Measurements from ENCODE around the gene PRKN. TPM values are rescaled to one million over a fixed set of nuclear protein-coding genes. Genes with fewer than 3 reads are reported as not detected.

The PRKN gene
- total and polyA plus RNA-seq, 9 of the 15 experiments (the other 6 are each of a cell fraction or from before 2014, with no cell fraction given): 0.03 to 0.96 (median 0.15) TPM; not detected in 2

DNA sequence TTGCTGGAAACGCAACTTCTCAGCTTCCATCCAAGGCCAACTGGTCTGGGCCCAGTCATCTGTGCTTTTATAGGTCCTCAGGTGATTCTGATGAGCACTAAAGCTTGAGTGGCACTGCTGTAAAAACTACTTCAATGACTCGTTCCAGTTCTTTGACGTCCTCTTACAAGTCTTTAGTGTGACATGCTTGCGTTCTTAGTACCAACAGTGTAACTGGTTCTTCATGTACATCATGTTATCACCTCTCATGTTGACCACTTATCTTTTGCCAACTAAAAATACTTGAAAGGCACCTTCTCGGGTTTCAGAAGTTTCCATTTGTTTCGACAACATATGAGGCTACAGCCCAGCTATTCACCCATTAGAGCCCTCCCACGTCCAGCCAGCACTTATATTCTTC, 468.9 kb downstream of the PRKN start:
- BruUV-seq (replicated peaks): no TSS peak
- TF ChIP-seq NR2C1 (IDR thresholded peaks at IDR 0.05): no peak
- no peak for TF ChIP-seq NR2C1 (tag; IDR thresholded peaks at IDR 0.05)
- TF ChIP-seq FOSL1 (tag; conservative IDR thresholded peaks at IDR 0.05): no peak
- TF ChIP-seq, protein P1, sequence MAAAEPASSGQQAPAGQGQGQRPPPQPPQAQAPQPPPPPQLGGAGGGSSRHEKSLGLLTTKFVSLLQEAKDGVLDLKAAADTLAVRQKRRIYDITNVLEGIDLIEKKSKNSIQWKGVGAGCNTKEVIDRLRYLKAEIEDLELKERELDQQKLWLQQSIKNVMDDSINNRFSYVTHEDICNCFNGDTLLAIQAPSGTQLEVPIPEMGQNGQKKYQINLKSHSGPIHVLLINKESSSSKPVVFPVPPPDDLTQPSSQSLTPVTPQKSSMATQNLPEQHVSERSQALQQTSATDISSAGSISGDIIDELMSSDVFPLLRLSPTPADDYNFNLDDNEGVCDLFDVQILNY (CRISPR knock-in tag; IDR thresholded peaks at IDR 0.05): no peak
- TF ChIP-seq CHCHD3 (CRISPR knock-in tag; IDR thresholded peaks at IDR 0.05): no peak
- no peak for TF ChIP-seq RBM14 (IDR thresholded peaks at IDR 0.05; ENCODE audit: borderline replicate concordance, insufficient read depth, low read depth, low read length)
- TF ChIP-seq GATA2 (CRISPR knock-in tag; IDR thresholded peaks at IDR 0.05): no peak
- TF ChIP-seq RBFOX2 (IDR thresholded peaks at IDR 0.05; ENCODE audit: low read depth, low read length): no peak
- TF ChIP-seq CCNT2 (IDR thresholded peaks at IDR 0.05; ENCODE audit: borderline replicate concordance, extremely low read depth, insufficient read length, low read depth, low read length): no peak
- TF ChIP-seq NONO (IDR thresholded peaks at IDR 0.05; ENCODE audit: low read depth in 2 of 2, low read length in 1 of 2): no peak
- TF ChIP-seq, protein P2, sequence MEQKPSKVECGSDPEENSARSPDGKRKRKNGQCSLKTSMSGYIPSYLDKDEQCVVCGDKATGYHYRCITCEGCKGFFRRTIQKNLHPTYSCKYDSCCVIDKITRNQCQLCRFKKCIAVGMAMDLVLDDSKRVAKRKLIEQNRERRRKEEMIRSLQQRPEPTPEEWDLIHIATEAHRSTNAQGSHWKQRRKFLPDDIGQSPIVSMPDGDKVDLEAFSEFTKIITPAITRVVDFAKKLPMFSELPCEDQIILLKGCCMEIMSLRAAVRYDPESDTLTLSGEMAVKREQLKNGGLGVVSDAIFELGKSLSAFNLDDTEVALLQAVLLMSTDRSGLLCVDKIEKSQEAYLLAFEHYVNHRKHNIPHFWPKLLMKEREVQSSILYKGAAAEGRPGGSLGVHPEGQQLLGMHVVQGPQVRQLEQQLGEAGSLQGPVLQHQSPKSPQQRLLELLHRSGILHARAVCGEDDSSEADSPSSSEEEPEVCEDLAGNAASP (IDR thresholded peaks at IDR 0.05): no peak
- TF ChIP-seq, protein P3, sequence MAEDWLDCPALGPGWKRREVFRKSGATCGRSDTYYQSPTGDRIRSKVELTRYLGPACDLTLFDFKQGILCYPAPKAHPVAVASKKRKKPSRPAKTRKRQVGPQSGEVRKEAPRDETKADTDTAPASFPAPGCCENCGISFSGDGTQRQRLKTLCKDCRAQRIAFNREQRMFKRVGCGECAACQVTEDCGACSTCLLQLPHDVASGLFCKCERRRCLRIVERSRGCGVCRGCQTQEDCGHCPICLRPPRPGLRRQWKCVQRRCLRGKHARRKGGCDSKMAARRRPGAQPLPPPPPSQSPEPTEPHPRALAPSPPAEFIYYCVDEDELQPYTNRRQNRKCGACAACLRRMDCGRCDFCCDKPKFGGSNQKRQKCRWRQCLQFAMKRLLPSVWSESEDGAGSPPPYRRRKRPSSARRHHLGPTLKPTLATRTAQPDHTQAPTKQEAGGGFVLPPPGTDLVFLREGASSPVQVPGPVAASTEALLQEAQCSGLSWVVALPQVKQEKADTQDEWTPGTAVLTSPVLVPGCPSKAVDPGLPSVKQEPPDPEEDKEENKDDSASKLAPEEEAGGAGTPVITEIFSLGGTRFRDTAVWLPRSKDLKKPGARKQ (CRISPR knock-in tag; IDR thresholded peaks at IDR 0.05): no peak
- TF ChIP-seq ATF7 (IDR thresholded peaks at IDR 0.05): no peak
- TF ChIP-seq GATAD2B (IDR thresholded peaks at IDR 0.05; ENCODE audit: borderline replicate concordance): no peak
- TF ChIP-seq, protein P4, sequence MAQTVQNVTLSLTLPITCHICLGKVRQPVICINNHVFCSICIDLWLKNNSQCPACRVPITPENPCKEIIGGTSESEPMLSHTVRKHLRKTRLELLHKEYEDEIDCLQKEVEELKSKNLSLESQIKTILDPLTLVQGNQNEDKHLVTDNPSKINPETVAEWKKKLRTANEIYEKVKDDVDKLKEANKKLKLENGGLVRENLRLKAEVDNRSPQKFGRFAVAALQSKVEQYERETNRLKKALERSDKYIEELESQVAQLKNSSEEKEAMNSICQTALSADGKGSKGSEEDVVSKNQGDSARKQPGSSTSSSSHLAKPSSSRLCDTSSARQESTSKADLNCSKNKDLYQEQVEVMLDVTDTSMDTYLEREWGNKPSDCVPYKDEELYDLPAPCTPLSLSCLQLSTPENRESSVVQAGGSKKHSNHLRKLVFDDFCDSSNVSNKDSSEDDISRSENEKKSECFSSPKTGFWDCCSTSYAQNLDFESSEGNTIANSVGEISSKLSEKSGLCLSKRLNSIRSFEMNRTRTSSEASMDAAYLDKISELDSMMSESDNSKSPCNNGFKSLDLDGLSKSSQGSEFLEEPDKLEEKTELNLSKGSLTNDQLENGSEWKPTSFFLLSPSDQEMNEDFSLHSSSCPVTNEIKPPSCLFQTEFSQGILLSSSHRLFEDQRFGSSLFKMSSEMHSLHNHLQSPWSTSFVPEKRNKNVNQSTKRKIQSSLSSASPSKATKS (CRISPR knock-in tag; IDR thresholded peaks at IDR 0.05): no peak
- TF ChIP-seq MAFG (tag; conservative IDR thresholded peaks at IDR 0.05): no peak
- TF ChIP-seq, protein P5, sequence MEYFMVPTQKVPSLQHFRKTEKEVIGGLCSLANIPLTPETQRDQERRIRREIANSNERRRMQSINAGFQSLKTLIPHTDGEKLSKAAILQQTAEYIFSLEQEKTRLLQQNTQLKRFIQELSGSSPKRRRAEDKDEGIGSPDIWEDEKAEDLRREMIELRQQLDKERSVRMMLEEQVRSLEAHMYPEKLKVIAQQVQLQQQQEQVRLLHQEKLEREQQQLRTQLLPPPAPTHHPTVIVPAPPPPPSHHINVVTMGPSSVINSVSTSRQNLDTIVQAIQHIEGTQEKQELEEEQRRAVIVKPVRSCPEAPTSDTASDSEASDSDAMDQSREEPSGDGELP (CRISPR knock-in tag; IDR thresholded peaks at IDR 0.05; ENCODE audit: borderline replicate concordance): no peak

More for the DNA sequence above, 468.9 kb downstream of the PRKN start:
- intact Hi-C loops (cut with micrococcal nuclease) (no loop called here), in situ Hi-C loops (cut with MboI) (no loop called here)
- Histone ChIP-seq H3K9me3 (replicated peaks; ENCODE audit: control insufficient read depth, insufficient read depth, low read depth, low read length) (no peaks in the 10 kb centered on the region), H3K79me2 (ENCODE audit: control insufficient read depth, insufficient read depth, low read length) (no peaks in the 10 kb centered on the region), H3K4me2 (ENCODE audit: insufficient read depth, low read length) (no peak overlapping the region), H3K36me3 (ENCODE audit: control insufficient read depth, insufficient read depth, low read length) (no peaks in the 10 kb centered on the region), H3K9ac (ENCODE audit: insufficient read depth in 1 of 2, low read depth in 2 of 2, low read length in 2 of 2) (no peak overlapping the region), H3K27me3 (ENCODE audit: control insufficient read depth in 2 of 2, insufficient read depth in 2 of 2, low read length in 2 of 2) (no peaks in the 10 kb centered on the region), H4K20me1 (replicated peaks; ENCODE audit: control insufficient read depth, insufficient read depth, low read length) (no peaks in the 10 kb centered on the region), H3K27ac (ENCODE audit: extremely low read depth, low read depth, low read length) (no peak overlapping the region), H3K4me1 (replicated peaks in 1 of 2; ENCODE audit: control insufficient read depth in 2 of 2, insufficient read depth in 2 of 2, low read length in 2 of 2) (no peaks in the 10 kb centered on the region), H3K9me1 (ENCODE audit: control insufficient read depth, insufficient read depth, low read length) (no peaks in the 10 kb centered on the region), H2AFZ (ENCODE audit: low read depth, low read length) (no peak overlapping the region), H3K4me3 (no peak overlapping the region)
- ChIA-PET POLR2A (no interaction called here), CTCF (ENCODE audit: low intra/inter-chr PET ratio) (no interaction called here)
- FAIRE-seq (no peak), DNase-seq (ENCODE audit: extremely low read depth in 1 of 4, low spot score in 3 of 4) (no peak), ATAC-seq (no peak)
- under 1% methylated on average over 7 of the region's 7 CpGs for WGBS (ENCODE audit: insufficient coverage, low coverage, missing lambda C conversion rate)
